HG02623 (cell line): ENCODE data around the gene ATP10A.

Experiments
- ATAC-seq: cut with Tn5 transposase; IDR thresholded peaks from one replicate; pipeline ENCODE4 v1.9.1; 2021; ENCODE audit warnings: moderate library complexity; ENCODE audit not compliant: unreplicated experiment

ATP10A gene

DNA sequence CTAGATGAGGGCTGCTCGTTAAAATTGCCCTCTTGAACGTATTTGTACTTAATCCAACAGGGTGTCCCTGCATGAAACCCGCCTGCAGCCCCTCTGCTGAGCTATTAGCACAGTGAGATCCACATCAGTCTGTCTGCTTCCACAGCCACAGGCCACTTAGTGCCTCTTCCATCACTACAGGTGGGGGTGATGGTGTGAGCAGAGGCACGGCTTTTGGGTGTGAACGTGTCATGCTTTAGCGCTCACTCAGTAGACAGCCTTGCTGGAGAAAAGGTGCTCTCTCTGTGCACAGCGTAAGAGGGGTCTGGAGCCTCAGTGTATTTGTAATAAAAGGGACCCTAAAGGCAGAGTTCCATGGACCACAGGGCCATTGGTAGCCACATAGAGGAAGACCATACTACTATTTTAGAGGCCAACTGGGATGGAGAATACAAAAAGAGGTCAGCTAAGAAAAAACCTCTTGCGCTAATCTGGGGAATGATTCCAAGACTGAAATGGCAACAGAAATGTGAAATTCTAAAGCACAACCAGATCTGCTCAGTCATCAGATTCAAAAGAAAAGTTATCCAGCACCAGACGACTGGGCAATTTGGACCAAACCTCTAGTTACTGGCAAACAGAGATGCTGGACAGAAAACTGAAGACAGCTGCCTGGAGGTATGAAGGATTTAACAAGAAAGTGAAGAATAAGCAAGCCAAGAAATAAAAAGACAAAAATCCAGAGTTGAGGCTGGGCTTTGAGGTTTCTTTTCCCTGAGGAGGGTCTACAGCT is 120.2 kb downstream of the ATP10A start:
- no peak for ATAC-seq

DNA sequence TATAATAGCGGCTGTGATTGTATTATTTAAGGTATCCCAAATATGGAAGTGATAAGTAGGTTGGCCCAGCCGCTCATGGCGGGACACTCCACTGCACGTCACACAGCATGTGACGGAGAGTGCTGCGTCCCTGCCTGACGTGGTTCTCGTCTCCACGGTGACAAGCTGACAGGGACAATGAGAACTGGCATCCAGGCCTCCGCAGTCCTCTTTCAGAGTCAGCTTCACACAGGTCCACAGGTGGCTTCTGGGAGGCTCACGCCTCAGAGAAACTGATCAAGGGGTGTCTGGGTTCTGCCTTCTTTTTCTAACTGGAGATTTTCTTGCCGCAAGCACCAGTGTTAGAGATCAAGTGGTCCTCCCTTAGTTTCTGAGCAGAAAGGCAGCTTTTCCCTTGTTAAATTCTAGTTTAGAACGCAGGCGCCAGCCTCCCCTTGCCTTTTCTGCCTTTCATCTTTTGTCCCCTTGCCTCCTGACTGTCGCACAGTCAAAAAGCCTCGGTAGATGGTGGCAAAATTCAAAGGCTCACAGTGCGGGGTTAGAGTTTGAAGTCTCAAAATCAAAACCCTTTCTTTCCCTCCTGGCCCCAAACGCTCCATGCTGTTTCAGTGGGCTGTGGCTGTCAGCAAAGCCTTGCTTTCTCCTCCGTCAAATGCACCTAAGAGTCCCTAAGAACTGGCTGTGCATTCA is 120.9 kb downstream of the ATP10A start:
- no peak for ATAC-seq

DNA sequence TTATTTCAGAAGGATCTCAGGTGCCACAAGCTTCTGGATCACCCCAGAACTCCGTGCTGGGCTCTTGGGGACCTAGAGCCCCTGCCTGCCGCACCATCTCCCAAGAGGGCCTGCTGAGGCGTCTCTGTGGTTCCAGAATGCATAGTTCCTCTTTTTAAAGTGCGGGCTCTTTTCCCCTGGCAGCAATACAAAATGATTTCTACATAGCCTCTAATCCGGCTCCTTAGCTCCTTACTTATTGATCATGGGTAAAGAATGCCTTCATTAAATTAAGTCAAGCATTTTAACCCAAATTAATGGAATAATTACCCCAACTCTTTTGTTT is 121.9 kb downstream of the ATP10A start:
- ATAC-seq, result no peak

DNA sequence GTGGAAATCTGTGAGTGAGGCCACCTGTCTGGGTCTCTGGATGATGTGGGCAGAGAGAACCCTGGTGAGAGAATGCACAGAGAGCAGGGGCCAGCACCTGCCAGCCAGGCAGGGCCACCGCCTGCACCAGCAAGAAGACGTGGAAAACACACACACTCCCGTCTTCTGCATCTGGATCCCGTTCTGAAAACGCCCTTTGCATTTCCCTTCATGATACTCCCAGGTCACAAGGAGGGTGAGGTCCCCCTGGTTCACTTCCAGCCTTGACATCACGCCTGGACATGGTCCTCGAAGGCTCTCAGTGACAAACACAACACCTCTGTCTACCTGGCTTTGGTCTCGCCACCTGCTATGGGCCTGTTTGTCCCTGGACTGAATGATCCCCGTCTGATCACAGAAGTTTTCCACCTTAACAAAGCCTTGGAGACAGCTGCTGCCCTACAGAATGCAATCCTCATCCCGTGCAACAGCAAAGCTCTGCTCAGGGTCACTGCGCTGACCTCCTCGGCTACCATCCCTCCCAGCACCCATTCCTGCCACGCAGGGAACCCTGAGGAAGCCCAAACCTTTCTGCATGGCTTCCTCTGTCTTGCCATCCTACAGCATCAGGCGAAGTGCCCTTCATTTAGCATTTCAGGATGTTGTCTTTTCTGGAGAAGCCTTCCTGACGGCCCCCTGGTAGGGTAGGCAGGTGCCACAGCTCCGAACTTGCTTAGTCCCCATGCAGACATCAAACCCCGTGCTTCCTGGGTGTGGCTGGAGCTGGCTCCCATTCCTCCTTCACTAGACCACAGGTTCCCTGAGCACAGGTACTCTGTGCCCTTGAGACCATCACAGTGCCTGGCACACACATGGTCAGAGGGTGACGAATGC is 122.5 kb downstream of the ATP10A start:
- ATAC-seq, result no peak

DNA sequence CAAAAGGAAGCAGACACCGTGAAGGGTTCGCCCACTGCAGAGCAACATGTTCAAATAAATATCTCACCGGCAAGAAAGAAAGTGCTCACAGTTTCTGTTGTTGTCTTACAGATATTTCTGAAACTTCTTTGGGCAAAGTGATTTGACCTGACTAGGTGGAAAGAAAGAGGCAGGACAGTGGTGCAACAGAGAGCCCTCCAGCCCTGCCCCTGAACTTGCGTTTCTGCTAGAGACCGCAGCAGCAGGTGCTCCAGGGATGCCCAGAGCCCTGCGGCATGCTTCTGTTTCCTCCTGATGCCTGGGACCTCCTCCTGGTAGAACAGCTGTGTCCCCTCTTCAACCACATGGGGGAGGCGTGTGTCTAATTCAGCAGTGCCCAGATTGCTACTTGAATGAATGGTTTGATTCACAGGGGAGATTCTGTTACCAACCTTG is 123.4 kb downstream of the ATP10A start:
- no peak for ATAC-seq

DNA sequence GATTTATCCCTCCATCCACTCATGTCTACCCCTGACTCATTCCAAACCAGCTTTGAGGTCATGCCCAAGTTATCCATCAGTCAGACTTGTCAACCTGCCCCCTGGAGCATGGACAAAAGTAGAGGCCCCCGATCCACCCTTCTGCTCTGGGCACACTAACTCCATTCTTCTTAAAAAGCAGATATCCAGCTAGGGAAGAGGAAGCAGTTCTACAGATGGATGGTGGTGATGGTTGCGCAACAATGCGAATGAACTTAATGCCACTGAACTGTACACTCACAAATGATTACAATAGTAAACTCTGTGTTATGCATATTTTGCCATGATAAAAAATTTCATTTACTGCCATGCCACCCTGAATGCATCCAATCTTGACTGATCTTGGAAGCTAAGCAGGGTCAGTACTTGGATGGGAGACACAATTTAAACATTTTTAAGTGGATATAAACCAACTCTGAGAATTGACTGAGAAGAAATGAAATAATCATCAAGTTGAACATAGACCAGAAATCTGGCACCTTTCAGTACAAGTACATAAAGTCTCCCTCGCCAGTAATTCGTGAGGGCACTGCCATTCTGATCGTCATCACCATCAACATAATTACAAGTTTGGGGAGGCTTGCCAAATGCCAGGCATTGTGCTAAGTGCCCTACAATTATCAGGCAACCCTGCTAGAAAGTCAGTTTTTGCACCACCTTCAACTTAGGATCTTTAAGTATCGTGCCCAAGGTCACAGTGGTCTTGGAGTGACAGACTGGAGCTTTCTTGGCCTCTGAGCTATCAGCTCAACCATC is 124.8 kb downstream of the ATP10A start:
- no peak for ATAC-seq

DNA sequence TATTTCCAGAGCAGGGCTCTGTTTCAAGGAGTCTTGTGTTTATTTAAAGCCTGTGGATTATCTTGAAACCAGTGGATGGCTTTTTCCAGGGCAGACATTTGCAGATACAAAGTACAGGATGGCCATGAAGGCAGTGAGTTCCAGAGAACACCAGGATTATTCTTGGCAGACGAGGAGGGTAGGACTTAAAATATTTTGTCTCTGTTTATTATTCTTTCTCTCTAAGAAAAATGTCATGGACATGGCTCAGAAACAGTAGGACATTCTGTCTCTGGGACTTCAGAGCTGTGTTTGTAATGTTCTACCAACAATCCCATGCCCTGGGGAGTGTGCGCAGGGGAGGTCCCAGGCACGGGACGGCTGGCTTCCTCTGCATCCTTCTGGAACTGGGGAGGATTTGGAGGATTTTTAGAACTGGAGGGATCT is 125.9 kb downstream of the ATP10A start:
- ATAC-seq, result no peak

DNA sequence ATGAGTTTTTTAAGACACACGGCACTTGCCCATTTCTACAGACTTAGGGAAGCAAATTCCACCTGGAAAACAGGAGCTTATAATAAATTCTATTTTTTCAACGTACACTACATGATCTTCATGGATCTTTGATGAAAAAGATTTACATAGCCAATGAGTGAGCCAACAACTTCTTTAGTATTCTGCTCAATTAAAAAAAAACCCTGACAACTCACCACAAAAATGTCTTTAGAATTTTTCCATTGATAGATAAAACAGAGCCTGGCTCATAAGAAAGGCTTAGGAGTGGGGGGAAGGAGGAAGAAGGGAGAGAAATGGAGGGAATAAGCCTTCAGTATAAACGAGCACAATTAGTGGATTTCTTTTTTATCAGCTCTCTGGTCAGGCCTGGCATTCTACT is 126.7 kb downstream of the ATP10A start:
- ATAC-seq, result no peak

DNA sequence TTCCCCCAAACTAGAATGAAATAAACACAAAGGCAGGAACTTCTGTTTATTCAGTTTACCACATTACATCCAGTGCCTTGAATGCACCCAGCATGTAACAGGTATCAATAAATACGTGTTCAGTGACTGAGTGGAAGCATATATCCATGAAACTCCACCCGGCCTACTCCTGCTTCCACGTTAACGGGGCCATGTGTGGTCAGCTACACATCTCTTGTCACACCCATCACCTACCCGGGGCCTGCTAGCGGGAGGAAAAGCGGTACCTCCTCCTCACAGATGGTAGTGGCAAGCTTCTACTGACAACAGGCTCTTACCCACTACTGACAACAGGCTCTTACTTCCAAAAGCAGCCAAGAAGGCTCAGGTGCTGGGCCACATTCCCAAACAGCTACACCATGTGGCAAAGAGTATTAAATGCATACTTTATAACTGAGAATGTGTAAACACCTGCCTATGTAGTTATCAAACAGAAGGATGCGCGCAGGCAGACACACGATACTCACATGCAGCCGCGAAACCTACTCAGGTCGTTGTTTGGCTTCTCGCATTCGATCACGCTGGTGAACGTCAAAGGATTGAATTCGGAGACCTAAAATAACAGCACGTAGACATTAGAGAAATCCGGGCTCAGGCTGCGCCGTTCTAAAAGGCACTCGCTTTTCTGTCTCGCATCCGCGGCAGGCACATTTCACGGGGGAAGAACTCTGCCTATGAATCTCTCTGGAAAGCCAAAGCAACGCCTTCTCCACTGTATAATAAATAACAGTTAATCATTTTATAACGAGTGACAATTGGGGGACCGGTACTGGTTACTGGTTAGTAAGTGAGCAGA is 127.4 kb downstream of the ATP10A start:
- ATAC-seq, result no peak

DNA sequence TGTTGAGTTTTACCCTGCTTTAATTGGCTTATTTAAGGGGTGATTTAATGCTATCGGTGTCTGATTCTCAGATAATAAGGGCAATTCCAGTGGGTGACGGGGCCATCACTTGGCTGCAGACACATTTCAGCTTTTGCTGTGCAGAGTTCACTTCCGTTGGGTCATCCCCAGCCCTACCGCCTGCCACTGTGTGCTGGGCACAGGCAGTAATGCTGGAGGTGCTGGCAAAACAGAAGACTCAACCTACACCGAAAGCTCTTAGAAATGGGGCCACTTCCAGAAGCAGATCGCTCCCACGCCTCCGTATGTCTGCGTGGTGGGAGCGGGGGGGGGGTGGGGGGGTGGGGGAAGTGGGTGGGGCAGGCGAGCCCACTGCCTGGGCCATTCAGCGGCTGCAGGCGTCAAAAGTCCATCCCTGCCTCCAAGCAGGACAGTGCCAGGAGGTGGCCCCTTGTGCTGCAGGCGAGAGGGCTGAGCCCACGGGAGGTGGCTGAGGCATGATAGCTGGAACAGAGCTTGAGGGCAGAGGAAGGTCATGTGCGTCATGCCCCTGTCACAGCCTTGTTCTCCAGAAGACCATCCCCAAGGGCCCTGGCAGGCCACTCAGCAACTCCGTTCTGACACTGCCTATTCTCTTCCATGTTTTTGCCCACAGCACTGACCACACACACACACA is 128.3 kb downstream of the ATP10A start:
- ATAC-seq, result no peak

DNA sequence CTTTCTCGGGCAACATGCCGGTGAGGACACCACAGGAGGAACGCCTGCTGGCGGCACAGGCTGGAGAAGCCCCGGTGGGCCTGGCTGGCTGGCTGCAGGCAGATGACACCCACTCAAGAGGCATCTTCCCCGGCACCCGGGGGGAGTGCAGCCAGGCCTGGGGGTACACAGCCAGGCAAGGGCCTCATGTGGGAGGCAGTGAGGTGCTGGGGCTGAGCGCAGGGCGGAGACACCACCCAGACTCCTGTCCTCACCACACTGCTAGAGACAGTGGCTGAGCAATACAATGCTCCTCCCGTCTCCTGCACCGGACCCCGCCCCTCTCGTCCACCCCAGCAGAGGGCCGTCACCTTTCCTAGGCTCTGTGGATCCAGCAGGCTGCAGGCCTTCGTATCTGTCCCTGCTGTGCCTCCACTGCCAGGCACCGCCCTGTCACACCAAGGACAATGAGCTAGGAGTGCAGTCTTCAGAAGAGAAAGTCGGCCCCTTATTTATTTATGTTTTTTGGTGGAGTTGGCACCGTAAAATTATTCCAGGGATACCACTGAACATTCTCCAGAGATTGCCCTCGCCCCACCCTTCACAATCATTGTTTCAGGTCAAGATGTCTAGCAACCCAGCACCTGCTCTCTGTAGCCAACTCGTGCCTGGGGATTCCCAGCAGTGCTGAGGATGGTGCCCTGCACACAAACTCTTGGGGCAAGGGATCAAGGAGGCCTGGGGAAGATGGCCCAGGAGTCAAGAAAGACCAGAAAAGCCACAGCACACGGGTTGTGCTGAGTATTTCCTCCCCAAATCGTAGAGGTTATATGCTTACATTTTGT is 129.1 kb downstream of the ATP10A start:
- ATAC-seq, result no peak

DNA sequence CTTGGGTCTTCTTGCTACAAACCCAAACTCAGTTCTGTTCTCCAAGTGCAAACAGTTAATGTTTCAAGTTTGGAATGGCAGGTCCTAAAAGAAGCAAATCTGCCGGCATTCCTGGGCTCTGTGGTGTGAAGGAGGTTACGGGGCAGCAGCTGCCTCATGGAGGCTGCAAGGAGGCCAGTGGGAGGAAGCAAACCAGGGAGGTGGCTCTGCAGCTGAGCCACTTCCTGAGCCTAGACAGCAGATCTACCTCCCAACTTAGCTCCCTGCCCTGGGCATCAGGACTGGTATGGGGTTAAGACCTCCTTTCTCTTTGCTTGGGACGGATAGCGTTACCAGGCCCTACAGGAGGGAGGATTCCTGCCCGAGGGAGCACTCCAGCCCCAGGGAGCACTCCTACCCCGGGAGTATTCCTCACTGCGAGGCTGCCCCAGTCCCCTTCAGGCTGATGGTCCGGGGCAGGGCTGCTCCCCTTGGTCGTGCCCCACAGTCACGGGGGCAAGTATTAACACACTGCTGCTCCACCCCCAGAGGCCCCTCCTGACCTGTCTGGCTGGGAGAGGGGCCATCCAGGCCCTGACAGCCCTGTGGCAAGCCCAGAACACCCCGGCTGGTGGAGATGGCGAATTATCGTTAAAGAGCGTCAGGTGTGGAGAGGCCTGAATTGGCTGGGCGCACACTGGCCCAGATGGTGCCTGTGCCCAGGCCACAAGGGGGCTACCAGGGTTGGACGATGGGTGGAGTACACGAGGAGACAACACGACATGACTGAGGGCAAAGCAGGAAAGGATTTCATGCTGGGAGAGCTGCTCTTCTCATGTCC is 129.9 kb downstream of the ATP10A start:
- no peak for ATAC-seq

DNA sequence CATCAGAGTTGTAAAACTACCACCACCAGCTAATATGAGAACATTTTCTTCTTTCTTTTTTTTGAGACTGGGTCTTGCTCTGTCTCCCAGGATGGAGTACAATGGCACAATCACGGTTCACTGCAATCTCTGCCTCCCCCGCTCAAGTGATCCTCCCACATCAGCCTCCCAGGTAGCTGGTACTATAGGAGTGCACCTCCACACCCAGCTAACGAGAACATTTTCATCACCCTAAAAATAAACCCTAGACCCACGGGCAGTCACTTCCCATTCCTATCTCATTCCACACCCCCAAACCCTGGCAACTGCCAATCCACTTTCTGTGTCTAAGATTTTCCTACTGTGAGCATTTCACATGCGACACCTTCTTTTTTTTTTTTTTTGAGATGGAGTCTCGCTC is 130.9 kb downstream of the ATP10A start:
- no peak for ATAC-seq

DNA sequence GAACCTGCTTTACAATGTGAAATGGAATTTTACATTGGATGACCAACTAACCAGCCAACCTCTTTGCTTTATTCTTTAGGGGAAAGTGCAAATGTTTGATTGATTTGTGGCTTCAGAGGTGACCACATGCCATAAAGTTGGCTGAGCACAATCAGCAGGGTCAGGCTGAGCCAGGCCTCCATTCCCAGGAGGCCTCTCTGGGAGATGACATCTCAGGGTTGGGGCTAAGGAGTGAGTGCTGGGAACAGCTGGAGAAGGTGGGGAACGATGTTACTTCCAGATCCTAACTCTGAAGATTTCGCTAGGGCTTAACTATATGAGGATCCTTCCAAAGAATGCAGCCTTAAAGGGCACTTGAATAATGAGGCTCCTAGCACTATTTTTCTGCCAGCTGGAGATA is 131.7 kb downstream of the ATP10A start:
- no peak for ATAC-seq

DNA sequence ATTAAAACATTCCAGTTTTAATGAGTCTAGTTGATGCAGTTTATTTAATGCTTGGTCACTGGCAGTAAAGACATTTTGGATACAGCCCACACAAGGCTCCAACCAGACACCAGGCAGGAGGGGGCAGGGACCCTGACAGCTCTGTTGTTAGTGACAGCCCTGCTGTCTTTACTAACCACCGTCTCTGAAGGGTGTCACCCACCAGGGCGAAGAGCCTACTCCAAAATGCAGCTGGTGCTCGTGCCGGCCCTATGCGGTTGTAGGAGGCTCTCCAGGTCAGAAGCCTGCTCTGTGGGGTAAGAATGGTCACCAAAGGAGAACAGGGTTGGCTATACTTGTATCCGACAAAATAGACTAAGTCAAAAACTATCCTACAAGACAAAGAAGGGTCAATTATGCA is 132.2 kb downstream of the ATP10A start:
- ATAC-seq, result no peak

DNA sequence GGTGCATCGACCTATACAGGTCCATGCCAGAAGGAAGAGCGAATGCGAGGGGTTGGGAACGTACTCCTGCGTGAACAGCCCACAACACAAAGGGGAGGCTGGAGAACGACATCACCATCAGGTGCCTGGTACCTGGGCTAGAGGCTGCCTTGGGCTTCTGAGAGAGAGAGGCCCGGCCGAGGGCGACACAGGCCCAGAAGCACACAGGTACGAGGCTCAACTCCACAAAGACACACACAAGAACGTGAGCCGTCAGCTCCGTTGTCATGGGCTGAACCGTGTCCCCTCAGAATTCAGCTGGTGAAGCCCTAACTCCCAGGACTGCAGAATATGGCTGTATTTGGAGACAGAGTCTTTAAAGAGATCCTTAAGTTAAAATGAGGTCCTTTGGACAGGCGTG is 134.3 kb downstream of the ATP10A start:
- no peak for ATAC-seq

DNA sequence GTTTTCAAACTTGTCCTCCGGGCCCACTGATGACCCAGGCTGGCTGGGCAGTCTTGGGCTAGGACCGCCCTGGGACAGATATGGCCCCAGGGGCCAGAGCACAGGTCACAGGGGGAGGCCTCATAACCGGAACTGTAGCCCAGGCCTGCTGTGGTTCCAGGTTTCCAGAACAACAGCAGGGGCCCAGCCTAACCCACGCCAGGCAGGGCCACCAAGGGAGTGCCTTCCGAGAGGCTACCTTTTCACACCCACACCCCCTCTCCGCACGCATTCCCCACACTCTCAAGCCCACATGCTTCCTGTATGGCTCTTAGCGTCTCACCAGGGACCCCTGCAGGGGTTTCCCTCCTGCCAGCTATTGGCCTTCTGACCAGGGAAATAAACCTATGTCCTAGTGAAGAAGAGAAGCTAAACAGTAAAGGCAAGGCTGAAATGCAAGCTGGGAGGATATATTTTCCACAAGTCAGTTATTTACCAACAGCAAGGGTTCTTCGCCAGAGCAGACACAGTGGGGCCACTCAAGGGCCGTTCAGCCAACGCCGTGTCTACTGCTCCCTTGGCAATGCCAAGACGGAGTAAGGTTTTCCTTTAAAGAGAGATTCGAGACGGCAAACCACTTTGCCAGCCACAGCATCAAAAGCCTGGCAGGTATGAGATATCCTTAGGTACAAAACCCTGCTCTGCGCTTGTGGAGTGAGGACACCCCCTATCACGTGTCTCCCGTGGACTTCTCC is 135.1 kb downstream of the ATP10A start:
- ATAC-seq, result no peak
